KMS-11 (cell line): ENCODE results near the gene RND1.

Experiments used
- H2AFZ ChIP-seq: fragments of 200-600 bp; sonication (generic); 2 replicates; pipeline ENCODE4 v1.6.1; 2016; ENCODE audit warnings: antibody characterized with exemption, mixed run types, low read depth
- H3K27ac ChIP-seq: fragments of 200-600 bp; sonication (generic); 2 replicates; pipeline ENCODE4 v1.6.1; 2016; ENCODE audit warnings: mild to moderate bottlenecking, mixed run types
- H3K27me3 ChIP-seq: fragments of 200-600 bp; sonication (generic); 2 replicates; pipeline ENCODE4 v1.6.1; 2017; ENCODE audit warnings: mild to moderate bottlenecking, low read depth, mixed run types, moderate library complexity; ENCODE audit not compliant: insufficient read depth
- H3K36me3 ChIP-seq: fragments of 200-600 bp; sonication (generic); 2 replicates; pipeline ENCODE4 v1.6.1; 2017; ENCODE audit warnings: mild to moderate bottlenecking, mixed run types; ENCODE audit not compliant: insufficient read depth
- H3K4me1 ChIP-seq: fragments of 200-600 bp; sonication (generic); 2 replicates; pipeline ENCODE4 v1.6.1; 2016; ENCODE audit warnings: mild to moderate bottlenecking, low read depth, mixed run types; ENCODE audit not compliant: poor library complexity, severe bottlenecking
- H3K4me2 ChIP-seq: fragments of 200-600 bp; sonication (generic); 2 replicates; pipeline ENCODE4 v1.7.0; 2016; ENCODE audit warnings: mild to moderate bottlenecking, mixed run types
- H3K4me3 ChIP-seq: fragments of 200-600 bp; sonication (generic); IDR thresholded peaks from 2 replicates; pipeline ENCODE4 v1.6.1; 2017; ENCODE audit warnings: low read depth, low read length, mixed read lengths; ENCODE audit not compliant: insufficient read depth
- H3K79me2 ChIP-seq: fragments of 200-600 bp; sonication (generic); 2 replicates; pipeline ENCODE4 v1.6.1; 2016; ENCODE audit warnings: low read depth, mixed run types; ENCODE audit not compliant: insufficient read depth
- H3K9ac ChIP-seq: fragments of 200-600 bp; sonication (generic); 2 replicates; pipeline ENCODE4 v1.6.1; 2016; ENCODE audit warnings: mild to moderate bottlenecking, mixed run types
- H4K20me1 ChIP-seq: fragments of 200-600 bp; sonication (generic); 2 replicates; pipeline ENCODE4 v1.6.1; 2016; ENCODE audit warnings: mild to moderate bottlenecking, mixed run types; ENCODE audit not compliant: insufficient read depth
- CTCF ChIP-seq: fragments of 200-600 bp; sonication (generic); conservative IDR thresholded peaks from 2 replicates; pipeline ENCODE4 v1.6.1; 2017; ENCODE audit warnings: low read depth, mild to moderate bottlenecking, antibody characterized with exemption, low read length, moderate library complexity, mixed read lengths

RND1 gene

DNA sequence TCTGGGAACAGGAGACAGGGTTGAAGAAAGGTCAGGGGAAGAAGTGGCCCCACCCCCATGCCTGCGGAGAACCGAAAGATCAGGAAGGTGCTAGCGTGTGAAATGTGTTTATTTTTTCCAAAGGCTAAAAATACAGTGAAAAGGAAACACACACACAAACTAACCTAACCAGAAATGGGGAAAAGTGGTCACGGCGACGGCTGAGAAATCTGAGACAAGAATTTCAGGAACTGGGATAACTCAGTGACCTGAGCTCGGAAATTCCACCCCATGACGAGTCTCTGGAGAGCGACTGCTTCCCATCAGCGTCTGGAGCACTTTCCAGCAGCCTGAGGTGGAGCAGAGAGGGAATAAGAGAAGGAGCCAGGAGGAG, 16.6 kb upstream of the RND1 start:
- no peaks in the 10 kb centered on the region for H3K79me2 ChIP-seq
- no peak for TF ChIP-seq CTCF
- H3K27me3 ChIP-seq: no peaks in the 10 kb centered on the region
- no peak overlapping the region for H3K9ac ChIP-seq
- H3K4me3 ChIP-seq: no peak overlapping the region
- no peak overlapping the region for H2AFZ ChIP-seq
- no peaks in the 10 kb centered on the region for H3K36me3 ChIP-seq
- no peaks in the 10 kb centered on the region for H4K20me1 ChIP-seq
- no peak overlapping the region for H3K27ac ChIP-seq
- H3K4me1 ChIP-seq: no peaks in the 10 kb centered on the region
- H3K4me2 ChIP-seq: no peak overlapping the region

- Histone ChIP-seq H3K4me3 (no peak overlapping the region), H3K9ac (no peak overlapping the region), H3K4me2 (no peak overlapping the region)
Measured at GRCh38 chr12:48881686-48882314, 16.1 kb upstream of the RND1 start.

DNA sequence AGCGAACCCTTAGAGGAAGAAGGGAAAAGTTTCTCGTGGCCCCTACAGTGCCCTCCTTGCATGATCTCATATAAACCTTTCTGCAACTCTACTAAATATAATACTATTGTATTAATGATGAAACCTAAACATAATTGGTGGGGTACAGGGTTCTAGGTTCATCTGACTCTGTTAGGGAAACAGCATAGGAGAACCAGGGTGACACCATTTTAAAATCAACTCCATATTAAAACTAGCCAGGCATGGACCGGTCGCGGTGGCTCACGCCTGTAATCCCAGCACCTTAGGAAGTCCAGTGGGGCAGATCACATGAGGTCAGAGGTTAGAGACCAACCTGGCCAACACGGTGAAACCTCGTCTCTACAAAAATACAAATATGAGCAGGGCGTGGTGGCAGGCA, 15.0 kb upstream of the RND1 start:
- no peaks in the 10 kb centered on the region for H3K79me2 ChIP-seq
- H2AFZ ChIP-seq: no peak overlapping the region
- no peaks in the 10 kb centered on the region for H3K4me1 ChIP-seq
- no peak overlapping the region for H3K9ac ChIP-seq
- H3K4me2 ChIP-seq: no peak overlapping the region
- H4K20me1 ChIP-seq: no peaks in the 10 kb centered on the region
- H3K27ac ChIP-seq: no peak overlapping the region
- TF ChIP-seq CTCF: no peak
- H3K4me3 ChIP-seq: no peak overlapping the region
- no peaks in the 10 kb centered on the region for H3K27me3 ChIP-seq
- no peaks in the 10 kb centered on the region for H3K36me3 ChIP-seq

More at GRCh38 chr12:48881686-48882314, 16.1 kb upstream of the RND1 start:
- H2AFZ ChIP-seq: no peak overlapping the region
- H3K27me3 ChIP-seq: no peaks in the 10 kb centered on the region
- no peaks in the 10 kb centered on the region for H4K20me1 ChIP-seq
- H3K4me1 ChIP-seq: no peaks in the 10 kb centered on the region
- H3K27ac ChIP-seq: no peak overlapping the region
- no peaks in the 10 kb centered on the region for H3K36me3 ChIP-seq
- no peaks in the 10 kb centered on the region for H3K79me2 ChIP-seq
- TF ChIP-seq CTCF: no peak

- Histone ChIP-seq H3K9ac (no peak overlapping the region), H4K20me1 (no peaks in the 10 kb centered on the region), H3K79me2 (no peaks in the 10 kb centered on the region), H3K36me3 (no peaks in the 10 kb centered on the region), H3K27ac (no peak overlapping the region), H3K4me2 (no peak overlapping the region), H3K4me3 (no peak overlapping the region), H2AFZ (no peak overlapping the region), H3K27me3 (no peaks in the 10 kb centered on the region), H3K4me1 (no peaks in the 10 kb centered on the region)
- no peak for TF ChIP-seq CTCF
Measured at GRCh38 chr12:48878548-48878947, 12.9 kb upstream of the RND1 start.
